Esophagus (tissue), 2 donors: Measurements from ENCODE around the gene WIPF1. TPM values are rescaled to one million over a fixed set of nuclear protein-coding genes. Genes with fewer than 3 reads are reported as not detected.

Source experiments
- H3K27ac ChIP-seq, 2 donors: one replicate each; pipeline ENCODE4 v1.5.1; 2013; ENCODE audit warnings: low read depth in 2 of 2, mild to moderate bottlenecking in 2 of 2, inconsistent platforms in 1 of 2, low read length in 1 of 2, moderate library complexity in 1 of 2
- H3K27me3 ChIP-seq, 2 donors: one replicate each; pipeline ENCODE4 v1.6.1; 2013; ENCODE audit warnings: low read length in 2 of 2, control low read depth in 1 of 2, mild to moderate bottlenecking in 1 of 2; ENCODE audit not compliant: insufficient read depth in 2 of 2, control insufficient read depth in 1 of 2
- H3K36me3 ChIP-seq, 2 donors: one replicate each; pipeline ENCODE4 v1.6.1; 2013; ENCODE audit warnings: low read length in 1 of 2; ENCODE audit not compliant: control insufficient read depth in 2 of 2, insufficient read depth in 2 of 2
- H3K4me1 ChIP-seq, 2 donors: one replicate each; pipeline ENCODE4 v1.6.1; 2013; ENCODE audit warnings: low read length in 1 of 2; ENCODE audit not compliant: control insufficient read depth in 2 of 2, insufficient read depth in 2 of 2
- H3K4me3 ChIP-seq, 2 donors: one replicate each; pipeline ENCODE4 v1.5.1; 2013; ENCODE audit warnings: low read length in 2 of 2, mild to moderate bottlenecking in 2 of 2, low read depth in 1 of 2, moderate library complexity in 1 of 2
- H3K9me3 ChIP-seq, 2 donors: one replicate each; pipeline ENCODE4 v1.6.1; 2013; ENCODE audit warnings: mild to moderate bottlenecking in 2 of 2, low read depth in 1 of 2, low read length in 1 of 2, moderate library complexity in 1 of 2; ENCODE audit not compliant: control insufficient read depth in 2 of 2, insufficient read depth in 1 of 2
- WGBS, 2 donors: extraction: QIAGEN DNeasy Blood & Tissue Kit; methylation state at CpG; one replicate each; pipeline ENCODE4 v1.1.7; 2013; 5-methylcytosine and 5-hydroxymethylcytosine counted together
- polyA plus RNA-seq, 2 donors: library from polyadenylated mRNA; stranded (reverse); fragments of 200-250 nt; gene quantifications; one replicate each; pipeline ENCODE4 v1.2.3, GENCODE V29; 2013
- donor health status: healthy with polysubstance abuse.
- donor health status: Bipolar disorder and iron deficiency.

Gene WIPF1
- polyA plus RNA-seq, 2 donors, result 3.9 to 4.8 TPM

DNA sequence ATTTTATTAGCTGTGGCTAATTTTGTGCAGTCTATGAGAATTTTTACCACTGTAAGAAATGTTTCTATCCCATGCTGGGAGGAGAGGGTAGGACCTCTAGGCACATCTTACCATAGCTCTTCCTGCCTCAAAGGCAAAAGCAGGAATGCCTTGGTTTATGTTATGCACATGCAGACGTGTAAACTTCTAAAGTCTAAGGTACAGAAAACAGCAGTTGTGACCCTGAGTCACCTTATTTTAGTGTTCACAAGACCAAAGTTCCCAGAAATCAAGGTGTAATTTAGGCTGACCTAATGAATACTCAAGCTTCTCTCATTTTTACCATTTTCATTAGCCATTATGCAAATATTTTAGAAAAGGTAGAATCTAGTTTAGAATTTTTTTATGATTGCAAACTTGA lies 15.4 kb upstream of the WIPF1 start:
- WGBS, 2 donors, result 20 to 50% methylated on average over 1 of the region's 1 CpG
- Histone ChIP-seq H3K27ac (no peak overlapping the region), H3K4me3 (no peak overlapping the region), H3K27me3 (no peaks in the 10 kb centered on the region), H3K4me1 (peaks cover 3% of the 10 kb centered on the region in 2 donors), H3K9me3 (no peaks in the 10 kb centered on the region), H3K36me3 (no peaks in the 10 kb centered on the region)

DNA sequence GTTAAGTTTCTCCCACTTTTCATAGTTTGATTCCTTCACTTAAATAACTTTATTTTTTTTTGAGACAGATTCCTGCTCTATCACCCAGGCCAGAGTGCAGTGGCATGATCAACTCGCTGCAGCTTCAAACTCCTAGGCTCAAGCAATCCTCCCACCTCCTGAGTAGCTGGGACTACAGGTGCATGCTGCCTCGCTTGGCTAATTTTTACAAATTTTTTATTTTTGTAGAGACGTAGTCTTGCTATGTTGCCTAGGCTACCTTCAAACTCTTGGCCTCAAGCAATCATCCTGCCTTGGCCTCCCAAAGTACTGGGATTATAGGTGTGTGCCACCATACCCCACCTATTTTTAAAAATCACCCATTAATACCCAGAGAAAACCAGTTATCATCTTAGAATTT lies 14.2 kb upstream of the WIPF1 start:
- Histone ChIP-seq H3K4me1 (peaks cover 3 to 4% of the 10 kb centered on the region in 2 donors), H3K27me3 (no peaks in the 10 kb centered on the region), H3K4me3 (no peak overlapping the region), H3K27ac (no peak overlapping the region), H3K36me3 (no peaks in the 10 kb centered on the region), H3K9me3 (no peaks in the 10 kb centered on the region)
- 91 to 93% methylated on average over 3 of the region's 3 CpGs for WGBS, 2 donors

DNA sequence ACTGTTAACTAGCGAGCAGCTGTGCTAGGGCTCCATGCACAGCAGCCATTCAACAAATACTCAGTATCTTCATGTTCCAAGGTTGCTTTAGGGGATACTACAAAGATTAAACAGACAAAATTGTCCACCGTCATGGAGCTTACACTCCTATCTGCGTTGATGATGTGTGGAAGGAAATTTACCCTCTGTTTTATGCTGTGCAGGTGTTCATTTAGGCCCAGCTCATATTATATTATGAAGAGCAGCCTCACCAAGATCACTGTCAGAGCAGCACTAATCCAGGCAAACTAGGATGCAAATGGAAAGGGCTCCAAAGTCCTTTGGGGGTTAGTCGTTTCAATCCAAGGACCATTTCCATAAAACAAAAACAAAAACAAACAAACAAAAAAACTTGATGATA lies 13.4 kb upstream of the WIPF1 start:
- Histone ChIP-seq H3K36me3 (no peaks in the 10 kb centered on the region), H3K27ac (no peak overlapping the region), H3K9me3 (no peaks in the 10 kb centered on the region), H3K4me1 (peaks cover 3 to 4% of the 10 kb centered on the region in 2 donors), H3K4me3 (no peak overlapping the region), H3K27me3 (no peaks in the 10 kb centered on the region)
- WGBS, 2 donors, result 71 to 84% methylated on average over 4 of the region's 4 CpGs

DNA sequence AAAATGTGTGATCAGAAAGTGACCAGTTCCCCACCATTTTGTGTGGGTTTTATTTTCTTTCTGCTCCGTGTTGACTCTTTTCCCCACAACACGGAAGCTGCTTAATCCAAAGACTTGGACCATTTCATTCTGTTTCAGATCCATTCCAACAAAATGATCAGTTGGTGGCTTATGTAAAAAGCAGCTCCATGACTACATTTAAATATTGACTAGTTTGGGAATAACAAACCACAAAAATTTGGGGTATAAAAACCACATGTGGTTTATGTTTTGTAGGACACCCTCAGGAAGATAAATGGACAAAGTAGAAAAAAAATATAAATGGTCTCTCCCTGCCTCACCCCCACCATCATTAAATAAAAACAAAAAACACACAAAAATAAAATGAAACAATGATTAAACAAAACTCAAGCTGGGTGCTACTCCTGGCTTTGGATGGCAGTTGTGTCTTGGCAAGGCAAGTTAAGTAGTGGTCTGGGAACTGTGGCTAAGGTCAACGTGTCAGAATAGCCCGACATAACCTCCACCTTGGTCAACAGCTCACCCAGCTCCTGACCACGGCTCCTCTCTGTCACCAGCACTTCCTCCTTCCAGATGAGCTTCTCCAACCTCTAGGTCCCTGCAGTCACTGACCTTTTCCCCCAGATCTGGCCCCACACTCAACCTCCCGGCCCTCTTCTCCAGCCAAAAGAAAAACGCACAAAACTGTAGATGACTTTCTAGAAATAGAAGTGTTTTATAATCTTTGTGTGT lies 12.8 kb upstream of the WIPF1 start:
- Histone ChIP-seq H3K4me1 (peaks cover 3 to 4% of the 10 kb centered on the region in 2 donors), H3K4me3 (no peak overlapping the region), H3K36me3 (no peaks in the 10 kb centered on the region), H3K27me3 (no peaks in the 10 kb centered on the region), H3K9me3 (no peaks in the 10 kb centered on the region), H3K27ac (no peak overlapping the region)
- WGBS, 2 donors, result 64 to 71% methylated on average over 7 of the region's 7 CpGs

DNA sequence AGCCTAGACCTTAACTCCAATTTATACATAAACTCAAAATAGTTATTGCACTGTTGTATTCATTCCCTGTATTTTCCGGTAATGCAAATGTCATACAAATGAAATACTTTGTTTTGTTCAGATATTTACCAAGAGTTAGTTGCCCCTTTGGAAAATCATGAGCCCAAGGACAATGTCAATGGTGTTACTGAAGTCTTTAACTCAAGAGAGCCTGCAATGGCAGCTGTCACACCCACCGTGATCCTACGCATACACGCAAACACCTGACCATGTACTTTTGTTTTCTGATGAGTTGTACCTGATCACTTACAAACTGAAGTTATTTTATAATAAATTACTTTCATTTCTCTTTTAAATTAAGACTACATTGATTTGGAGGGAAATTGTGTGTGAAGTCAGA lies 11.7 kb upstream of the WIPF1 start:
- Histone ChIP-seq H3K9me3 (no peaks in the 10 kb centered on the region), H3K4me3 (no peak overlapping the region), H3K4me1 (peaks cover 3 to 4% of the 10 kb centered on the region in 2 donors), H3K36me3 (no peaks in the 10 kb centered on the region), H3K27ac (no peak overlapping the region), H3K27me3 (no peaks in the 10 kb centered on the region)
- WGBS, 2 donors, result 96% methylated on average over 4 of the region's 4 CpGs

DNA sequence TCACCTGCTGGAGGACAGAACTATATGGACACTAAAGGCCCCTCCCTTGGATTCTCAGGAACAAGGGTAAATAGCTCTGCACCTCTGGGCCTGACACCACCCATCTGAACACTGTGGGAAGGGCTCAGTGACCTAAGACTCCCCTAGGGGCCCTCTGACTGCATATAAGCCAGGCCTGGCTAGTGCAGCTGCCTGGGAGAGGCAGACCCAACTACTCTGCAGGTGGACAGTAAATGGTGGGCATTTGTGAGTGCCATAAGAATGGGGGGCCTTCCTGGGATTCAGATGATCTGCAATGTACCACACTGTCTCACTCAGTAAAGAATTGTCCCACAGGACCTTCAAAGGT lies 11.2 kb upstream of the WIPF1 start:
- Histone ChIP-seq H3K27ac (no peak overlapping the region), H3K9me3 (no peaks in the 10 kb centered on the region), H3K4me1 (peaks cover 3 to 4% of the 10 kb centered on the region in 2 donors), H3K4me3 (no peak overlapping the region), H3K27me3 (no peaks in the 10 kb centered on the region), H3K36me3 (no peaks in the 10 kb centered on the region)

DNA sequence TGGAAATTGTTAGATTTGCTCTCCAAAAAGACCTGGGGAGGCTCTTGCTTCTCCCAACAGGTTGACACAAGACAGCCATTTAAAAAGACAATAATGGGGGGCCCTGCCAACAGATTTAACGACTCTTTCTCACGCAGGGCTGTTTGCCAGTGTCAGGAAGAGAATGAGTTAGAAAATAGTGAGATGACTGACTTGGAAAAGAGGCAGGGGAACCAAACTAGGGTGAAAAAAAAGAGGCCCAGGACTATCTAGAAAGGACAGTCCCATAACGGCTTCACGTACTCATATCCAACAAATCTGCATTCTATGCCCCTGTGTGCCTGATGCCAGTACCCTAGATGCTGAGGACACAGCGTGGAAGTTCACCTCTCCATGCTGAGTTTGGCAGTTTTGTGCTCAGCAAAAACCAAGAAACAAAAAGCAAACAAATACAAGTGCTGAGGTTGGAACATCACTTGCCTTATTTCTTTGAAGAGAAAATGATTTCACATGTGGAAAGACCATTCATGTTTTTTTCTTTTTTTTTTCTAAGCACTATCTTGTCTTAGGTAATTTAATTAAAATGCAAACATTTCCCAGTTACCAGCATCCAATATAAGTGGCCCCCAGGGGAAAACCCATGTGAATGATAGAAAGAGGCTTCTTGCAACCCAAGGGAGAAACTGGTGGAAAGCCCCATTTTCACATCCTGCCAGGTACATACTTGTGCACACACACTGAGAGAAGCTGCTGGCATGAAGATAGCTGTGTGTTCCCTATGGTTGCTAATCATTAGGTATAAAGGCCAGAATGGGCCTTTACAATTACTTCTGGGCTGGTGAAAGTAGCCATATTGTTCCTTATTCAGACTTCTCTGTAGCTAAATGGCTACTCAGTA lies 10.6 kb upstream of the WIPF1 start:
- Histone ChIP-seq H3K27ac (no peak overlapping the region), H3K27me3 (no peaks in the 10 kb centered on the region), H3K4me1 (peaks cover 3 to 4% of the 10 kb centered on the region in 2 donors), H3K4me3 (no peak overlapping the region), H3K9me3 (no peaks in the 10 kb centered on the region), H3K36me3 (no peaks in the 10 kb centered on the region)
- 38 to 72% methylated on average over 5 of the region's 5 CpGs for WGBS, 2 donors

DNA sequence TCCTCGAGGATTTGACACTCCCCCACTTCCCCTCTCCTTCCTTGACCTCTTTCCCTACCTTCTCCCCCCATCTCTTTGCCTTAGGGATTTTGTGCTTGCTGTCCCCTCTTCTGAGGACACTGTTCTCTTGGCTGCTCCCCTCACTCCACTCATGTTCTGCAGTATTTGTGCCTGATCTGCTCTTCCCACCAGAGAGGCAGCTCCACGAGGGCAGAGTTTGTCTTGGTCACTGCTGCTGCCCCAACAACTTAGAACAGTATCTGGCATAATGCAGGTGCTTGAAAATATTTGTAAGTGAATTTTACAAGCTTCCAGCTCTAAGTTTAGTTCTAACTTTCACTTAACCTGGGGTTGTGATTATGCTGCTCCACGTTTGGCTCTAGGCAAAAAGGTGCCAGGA lies 10.0 kb upstream of the WIPF1 start:
- WGBS, 2 donors, result 48 to 49% methylated on average over 3 of the region's 3 CpGs
- Histone ChIP-seq H3K4me3 (no peak overlapping the region), H3K27me3 (no peaks in the 10 kb centered on the region), H3K36me3 (no peaks in the 10 kb centered on the region), H3K9me3 (no peaks in the 10 kb centered on the region), H3K4me1 (peaks cover 3 to 4% of the 10 kb centered on the region in 2 donors), H3K27ac (no peak overlapping the region)

DNA sequence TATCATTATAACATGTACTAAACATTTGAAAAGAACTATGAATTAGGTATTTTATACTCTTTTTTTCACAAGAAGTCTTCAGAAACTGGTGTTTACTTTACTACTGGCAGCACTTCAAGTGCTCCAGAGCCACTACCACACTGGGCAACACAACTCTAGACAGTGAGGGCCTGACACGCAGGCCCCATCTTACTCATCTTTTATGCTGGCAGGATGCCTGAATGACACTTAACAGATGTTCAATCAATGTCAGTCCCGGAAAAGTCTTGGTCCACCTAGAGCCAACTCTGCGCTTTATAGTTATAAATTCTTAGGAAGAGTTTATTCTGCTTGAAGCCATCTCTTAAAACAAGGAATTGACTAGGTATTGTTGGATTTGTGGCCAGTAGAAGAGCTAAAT lies 8.7 kb upstream of the WIPF1 start:
- H3K27ac ChIP-seq, result no peak overlapping the region
- 22 to 29% methylated on average over 3 of the region's 3 CpGs for WGBS, 2 donors
- H3K4me3 ChIP-seq, result no peak overlapping the region
- H3K27me3 ChIP-seq, result no peaks in the 10 kb centered on the region
- H3K4me1 ChIP-seq, result peaks cover 3 to 4% of the 10 kb centered on the region in 2 donors
- H3K36me3 ChIP-seq, result no peaks in the 10 kb centered on the region
- H3K9me3 ChIP-seq, result no peaks in the 10 kb centered on the region

DNA sequence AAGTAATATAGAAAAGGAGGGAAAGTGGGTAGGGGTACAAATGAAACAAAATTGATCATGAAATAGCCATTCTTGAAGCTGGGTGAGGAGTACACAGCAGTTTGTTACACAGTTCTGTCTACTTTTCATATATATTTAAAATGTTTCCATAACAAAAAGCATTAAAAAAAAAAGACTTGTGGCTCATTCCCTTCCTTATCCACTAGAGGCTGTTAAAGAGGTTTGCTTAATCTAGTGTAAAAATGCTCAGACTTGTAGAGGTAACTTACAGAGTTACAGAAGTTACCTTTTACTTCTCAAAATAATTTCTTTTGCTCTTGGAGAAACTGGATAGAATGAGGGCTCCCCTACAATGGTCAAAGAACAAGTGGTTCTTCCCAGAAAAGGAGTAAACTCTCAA lies 8.1 kb upstream of the WIPF1 start:
- Histone ChIP-seq H3K4me1 (peaks cover 2 to 4% of the 10 kb centered on the region in 2 donors), H3K4me3 (no peak overlapping the region), H3K27ac (no peak overlapping the region), H3K9me3 (no peaks in the 10 kb centered on the region), H3K27me3 (no peaks in the 10 kb centered on the region), H3K36me3 (no peaks in the 10 kb centered on the region)
